HCT116 (cell line): ENCODE data around the gene C1orf53.

Experiments used
- ATF3 ChIP-seq: IDR thresholded peaks from 2 replicates; pipeline ENCODE4 v1.6.1; 2012
- CTCF ChIP-seq, 3 experiments: fragments of 200-600 bp in 1 of 3; sonication (generic) in 1 of 3; IDR thresholded peaks in 2 of 3; conservative IDR thresholded peaks in 1 of 3; 2 replicates each; pipeline ENCODE4 v1.5.1; 2012 to 2017; ENCODE audit warnings: low read depth in 2 of 3, low read length in 2 of 3, antibody characterized with exemption in 1 of 3, borderline replicate concordance in 1 of 3, control low read depth in 1 of 3, mild to moderate bottlenecking in 1 of 3, mixed read lengths in 1 of 3, mixed run types in 1 of 3, moderate library complexity in 1 of 3; ENCODE audit not compliant: insufficient read depth in 1 of 3
- EZH2 ChIP-seq: fragments of 200-600 bp; sonication (generic); IDR thresholded peaks from 2 replicates; pipeline ENCODE4 v1.6.1; 2017; ENCODE audit warnings: antibody characterized with exemption, mixed run types
- EZH2phosphoT487 ChIP-seq: fragments of 200-600 bp; IDR thresholded peaks from 2 replicates; pipeline ENCODE4 v1.6.1; 2018; ENCODE audit warnings: antibody characterized with exemption, borderline replicate concordance
- POLR2A ChIP-seq: IDR thresholded peaks from 2 replicates; pipeline ENCODE4 v1.7.0; 2011; ENCODE audit warnings: borderline replicate concordance; ENCODE audit not compliant: insufficient read depth, insufficient read length; ENCODE audit errors: extremely low read depth
- POLR2AphosphoS5 ChIP-seq: IDR thresholded peaks from 2 replicates; pipeline ENCODE4 v1.6.1; 2011; ENCODE audit warnings: mild to moderate bottlenecking, low read depth, low read length, moderate library complexity
- RAD21 ChIP-seq: IDR thresholded peaks from 2 replicates; pipeline ENCODE4 v1.6.1; 2012; ENCODE audit warnings: low read depth, mild to moderate bottlenecking
- REST ChIP-seq: IDR thresholded peaks from 2 replicates; pipeline ENCODE4 v1.6.1; 2012; ENCODE audit warnings: low read depth
- YY1 ChIP-seq: IDR thresholded peaks from 2 replicates; pipeline ENCODE4 v1.6.1; 2011; ENCODE audit warnings: low read length, low read depth, moderate library complexity, mild to moderate bottlenecking; ENCODE audit not compliant: insufficient replicate concordance; ENCODE audit errors: extremely low read depth

- TF ChIP-seq RAD21, result no peak
- TF ChIP-seq EZH2, result no peak
- TF ChIP-seq CTCF (IDR thresholded peaks at IDR 0.05 in 2 of 3, conservative IDR thresholded peaks at IDR 0.05 in 1 of 3; ENCODE audit: borderline replicate concordance in 1 of 3, insufficient read depth in 1 of 3, low read depth in 2 of 3, low read length in 2 of 3), result no peak
- no peak for TF ChIP-seq POLR2A
- no peak for TF ChIP-seq POLR2AphosphoS5
- no peak for TF ChIP-seq EZH2phosphoT487
- no peak for TF ChIP-seq ATF3
- no peak for TF ChIP-seq REST
- no peak for TF ChIP-seq YY1
Observed at GRCh38 chr1:197933016-197933415, 30.6 kb downstream of the C1orf53 start.
